Retinal pigment epithelial cell (primary cell): ENCODE results near the gene RNF166.
"Not testable (repeated sequence)": the region's sequence is repeated elsewhere in the genome, so short reads cannot be mapped to it uniquely, and the experiment has no call there.

ENCODE experiments used
- DNase-seq: peaks from one replicate; pipeline ENCODE4 v3.0.0-alpha.2; 2010; ENCODE audit warnings: low read depth
- H3K4me3 ChIP-seq: 2 replicates; pipeline ENCODE4 v1.5.1; 2011; ENCODE audit warnings: mild to moderate bottlenecking, low read length, control low read depth, moderate library complexity
- TF ChIP-seq, protein P1 (sequence below): conservative IDR thresholded peaks from 2 replicates; pipeline ENCODE4 v1.5.1; 2011; ENCODE audit warnings: low read depth, low read length, control low read depth, inconsistent platforms

Gene RNF166

DNA sequence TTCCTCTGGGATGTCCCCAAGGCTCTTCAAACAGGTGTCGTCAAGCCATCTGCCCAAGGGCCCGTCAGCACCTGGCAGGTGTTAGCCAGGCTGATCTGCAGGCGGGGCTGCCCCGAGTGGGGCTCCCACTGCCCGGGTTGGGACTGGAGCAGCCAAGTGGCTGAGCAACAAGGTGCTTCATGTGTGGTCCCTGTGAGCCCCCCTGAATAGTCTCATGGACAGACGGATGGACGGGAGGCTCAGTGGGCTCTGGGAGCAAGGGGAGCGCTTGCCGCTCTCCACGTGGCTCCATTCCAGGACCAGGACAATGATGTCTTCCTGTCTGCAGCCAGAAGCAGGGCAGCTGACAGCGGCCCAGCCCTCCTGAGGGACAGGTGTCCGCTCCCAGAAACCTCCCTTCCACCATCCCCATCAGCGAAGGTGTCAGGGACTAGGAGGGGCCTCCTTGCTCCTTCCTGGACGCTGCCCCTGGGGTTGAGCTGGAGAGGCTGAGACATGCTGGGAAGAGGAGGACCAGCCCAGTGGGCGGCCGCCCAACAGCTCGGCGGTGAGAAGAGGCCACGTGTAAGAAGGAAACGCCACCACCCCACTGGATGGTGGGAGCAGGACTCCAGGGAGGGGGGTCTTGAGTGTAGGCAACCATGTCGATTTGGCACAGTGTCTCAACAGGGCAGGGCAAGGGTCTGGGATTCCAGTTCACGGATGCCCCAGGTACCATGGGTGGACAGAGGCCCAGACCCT is 29.5 kb downstream of the RNF166 start:
- no peak overlapping the region for H3K4me3 ChIP-seq
- DNase-seq = no peak
- TF ChIP-seq, protein P1, sequence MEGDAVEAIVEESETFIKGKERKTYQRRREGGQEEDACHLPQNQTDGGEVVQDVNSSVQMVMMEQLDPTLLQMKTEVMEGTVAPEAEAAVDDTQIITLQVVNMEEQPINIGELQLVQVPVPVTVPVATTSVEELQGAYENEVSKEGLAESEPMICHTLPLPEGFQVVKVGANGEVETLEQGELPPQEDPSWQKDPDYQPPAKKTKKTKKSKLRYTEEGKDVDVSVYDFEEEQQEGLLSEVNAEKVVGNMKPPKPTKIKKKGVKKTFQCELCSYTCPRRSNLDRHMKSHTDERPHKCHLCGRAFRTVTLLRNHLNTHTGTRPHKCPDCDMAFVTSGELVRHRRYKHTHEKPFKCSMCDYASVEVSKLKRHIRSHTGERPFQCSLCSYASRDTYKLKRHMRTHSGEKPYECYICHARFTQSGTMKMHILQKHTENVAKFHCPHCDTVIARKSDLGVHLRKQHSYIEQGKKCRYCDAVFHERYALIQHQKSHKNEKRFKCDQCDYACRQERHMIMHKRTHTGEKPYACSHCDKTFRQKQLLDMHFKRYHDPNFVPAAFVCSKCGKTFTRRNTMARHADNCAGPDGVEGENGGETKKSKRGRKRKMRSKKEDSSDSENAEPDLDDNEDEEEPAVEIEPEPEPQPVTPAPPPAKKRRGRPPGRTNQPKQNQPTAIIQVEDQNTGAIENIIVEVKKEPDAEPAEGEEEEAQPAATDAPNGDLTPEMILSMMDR = no peak

DNA sequence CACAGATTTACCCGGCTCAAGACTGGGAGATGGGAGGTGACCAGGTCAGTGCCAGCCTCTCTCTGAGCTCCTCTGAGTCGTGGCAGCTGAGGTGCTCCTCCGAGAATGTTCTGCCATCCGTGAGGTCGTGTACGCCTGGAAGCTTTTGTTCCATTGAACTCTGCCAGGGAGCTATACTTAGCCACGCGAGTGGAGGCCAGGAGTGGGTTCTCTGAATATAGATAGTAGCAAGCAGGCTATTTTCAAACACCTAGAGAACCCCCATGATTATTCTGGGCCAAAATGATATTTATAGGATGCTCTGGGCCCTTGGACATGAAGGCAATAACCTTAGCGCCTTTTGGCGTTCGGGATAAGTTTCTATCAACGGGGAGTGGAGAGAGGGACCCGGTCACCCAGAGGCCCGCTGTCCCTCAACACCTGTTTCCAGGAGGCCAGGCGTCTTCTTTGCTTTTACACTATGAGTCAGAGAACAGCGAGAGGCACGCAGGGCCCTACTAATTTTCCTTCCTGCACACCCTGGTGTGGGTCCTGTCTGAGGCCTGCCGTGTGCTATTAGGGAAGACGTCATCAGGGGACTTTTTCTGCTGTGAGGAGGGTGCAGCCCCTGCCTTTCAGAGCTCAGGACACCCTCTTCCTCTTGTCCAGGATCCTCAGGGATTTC is 32.4 kb downstream of the RNF166 start:
- no peak for DNase-seq

DNA sequence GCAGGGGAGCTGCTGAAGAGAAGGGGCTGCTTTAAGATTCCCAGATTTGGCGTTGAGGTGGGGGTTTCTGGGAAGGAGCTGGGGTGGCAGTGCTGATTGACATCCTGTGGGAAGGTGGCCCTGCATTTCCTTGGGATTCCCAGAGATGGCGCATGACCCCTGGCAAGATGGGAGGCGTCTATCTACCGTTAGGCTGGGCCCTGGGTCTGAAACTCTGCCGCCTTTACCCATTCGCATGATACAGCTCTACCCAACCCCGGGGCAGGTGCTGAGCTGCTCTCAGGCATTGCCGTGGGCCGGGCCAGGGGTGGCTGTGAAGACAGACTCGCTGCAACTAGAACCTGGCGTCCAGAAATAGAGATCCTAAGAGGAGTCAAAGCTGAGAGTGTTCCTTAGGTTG is 33.4 kb downstream of the RNF166 start:
- DNase-seq = no peak
- H3K4me3 ChIP-seq = no peak overlapping the region
- TF ChIP-seq, protein P1 = peak; percentile 51

More for the DNA sequence above, 32.4 kb downstream of the RNF166 start:
- no peak overlapping the region for H3K4me3 ChIP-seq
- TF ChIP-seq, protein P1 = no peak

DNA sequence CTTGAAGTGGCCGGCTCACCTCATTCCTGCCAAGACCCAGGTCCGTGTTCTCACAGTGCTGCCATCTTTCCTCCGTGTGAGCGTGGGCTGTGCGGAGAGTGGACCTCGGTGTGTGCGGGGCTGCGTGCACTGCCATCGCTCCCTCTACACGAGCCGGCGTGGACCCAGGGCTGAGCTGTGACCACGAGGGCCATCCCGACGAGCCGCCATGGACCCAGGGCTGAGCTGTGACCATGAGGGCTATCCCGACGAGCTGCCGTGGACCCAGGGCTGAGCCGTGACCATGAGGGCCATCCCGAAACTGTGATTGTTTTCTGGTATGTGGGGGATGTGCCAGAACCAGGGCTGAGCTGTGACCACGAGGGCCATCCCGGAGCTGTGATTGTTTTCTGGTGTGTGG is 34.4 kb downstream of the RNF166 start:
- DNase-seq = no peak
- TF ChIP-seq, protein P1 = no peak
- H3K4me3 ChIP-seq = no peak overlapping the region

DNA sequence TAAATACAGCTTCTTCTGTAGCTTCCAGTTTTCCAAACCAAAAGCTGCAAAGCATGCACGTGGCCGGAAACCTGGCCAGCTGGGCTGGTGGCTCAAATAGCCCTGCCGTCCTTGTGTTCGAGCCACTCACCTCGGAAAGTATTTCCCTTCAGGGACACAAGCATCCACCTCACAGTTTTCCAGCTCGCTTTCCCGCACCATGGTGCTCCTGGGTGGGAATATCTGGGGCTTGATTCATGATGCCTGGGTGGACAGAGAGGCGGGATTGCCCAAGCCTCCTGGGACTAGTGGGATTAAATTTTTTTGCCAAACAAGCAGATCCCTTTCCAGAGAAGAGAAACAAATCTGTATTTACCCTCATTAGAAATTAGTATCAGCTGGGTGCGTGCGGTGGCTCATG is 36.2 kb downstream of the RNF166 start:
- no peak for DNase-seq
- TF ChIP-seq, protein P1 = no peak
- H3K4me3 ChIP-seq = no peak overlapping the region

DNA sequence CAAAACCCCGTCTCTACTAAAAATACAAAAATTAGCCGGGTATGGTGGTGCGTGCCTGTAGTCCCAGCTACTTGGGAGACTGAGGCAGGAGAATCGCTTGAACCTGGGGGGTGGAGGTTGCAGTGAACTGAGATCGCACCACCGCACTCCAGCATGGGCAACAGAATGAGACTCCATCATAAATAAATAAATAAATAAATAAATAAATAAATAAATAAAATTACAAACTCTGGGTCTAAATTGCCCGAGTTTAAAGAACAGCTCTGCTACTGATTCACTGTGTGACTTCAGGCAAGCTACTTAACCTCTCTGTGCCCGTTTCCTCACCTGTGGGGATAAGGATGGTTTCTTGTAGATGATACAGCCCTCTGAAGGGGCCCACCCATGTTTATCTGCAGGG is 36.7 kb downstream of the RNF166 start:
- not testable (repeated sequence) for DNase-seq

DNA sequence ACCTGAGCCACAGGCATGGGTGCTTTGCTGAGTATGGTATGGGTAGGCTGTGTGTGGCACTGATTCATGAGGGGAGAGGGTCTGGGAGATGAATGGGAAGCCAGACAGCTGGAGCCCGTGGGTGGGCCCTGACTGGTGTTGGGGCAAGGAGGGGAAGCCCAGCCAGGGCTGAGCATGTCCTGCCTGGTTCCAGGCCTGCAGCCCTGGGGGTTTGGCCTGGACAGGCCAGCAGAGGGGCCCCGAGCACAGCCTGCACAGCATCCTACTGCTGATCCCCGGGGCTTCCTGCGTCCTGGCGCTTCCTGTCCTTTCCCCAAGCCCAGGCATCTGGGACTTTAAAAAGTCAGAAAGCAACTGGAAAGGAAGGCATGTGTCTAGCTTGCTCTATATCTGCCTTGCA is 38.7 kb downstream of the RNF166 start:
- TF ChIP-seq, protein P1 = no peak
- DNase-seq = no peak
- H3K4me3 ChIP-seq = no peak overlapping the region

More for the DNA sequence above, 36.7 kb downstream of the RNF166 start:
- H3K4me3 ChIP-seq = not testable (repeated sequence)
